DLD1 (cell line): ENCODE data around the gene SLC1A2.

Experiments used
- in situ Hi-C: cut with HindIII; loops from 2 replicates; pipeline ENCODE4 v1.10.0; 2017; ENCODE audit warnings: low sequenced_read_pairs

SLC1A2 gene

GRCh38 chr11:35414311-35414710, 5.0 kb downstream of the SLC1A2 start:
- in situ Hi-C loops = no loop called here

GRCh38 chr11:35413598-35413997, 5.8 kb downstream of the SLC1A2 start:
- in situ Hi-C loops = no loop called here

GRCh38 chr11:35412285-35412684, 7.1 kb downstream of the SLC1A2 start:
- in situ Hi-C loops = no loop called here

- in situ Hi-C loops = no loop called here
Observed at GRCh38 chr11:35407041-35407440, 12.3 kb downstream of the SLC1A2 start.

GRCh38 chr11:35404388-35404775, 15.0 kb downstream of the SLC1A2 start:
- in situ Hi-C loops = no loop called here

GRCh38 chr11:35403765-35404387, 15.5 kb downstream of the SLC1A2 start:
- in situ Hi-C loops = no loop called here

- in situ Hi-C loops = no loop called here
Observed at GRCh38 chr11:35402751-35403660, 16.4 kb downstream of the SLC1A2 start.

- in situ Hi-C loops = no loop called here
Observed at GRCh38 chr11:35398881-35399280, 20.5 kb downstream of the SLC1A2 start.

- in situ Hi-C loops = no loop called here
Observed at GRCh38 chr11:35394941-35395340, 24.4 kb downstream of the SLC1A2 start.

GRCh38 chr11:35393098-35393497, 26.3 kb downstream of the SLC1A2 start:
- in situ Hi-C loops = no loop called here

GRCh38 chr11:35391922-35392688, 27.3 kb downstream of the SLC1A2 start:
- in situ Hi-C loops = no loop called here

- in situ Hi-C loops = no loop called here
Observed at GRCh38 chr11:35390737-35391682, 28.3 kb downstream of the SLC1A2 start.

GRCh38 chr11:35389897-35390465, 29.4 kb downstream of the SLC1A2 start:
- in situ Hi-C loops = no loop called here

GRCh38 chr11:35389112-35389511, 30.2 kb downstream of the SLC1A2 start:
- in situ Hi-C loops = no loop called here

GRCh38 chr11:35388061-35388460, 31.3 kb downstream of the SLC1A2 start:
- in situ Hi-C loops = no loop called here

- in situ Hi-C loops = no loop called here
Observed at GRCh38 chr11:35387111-35387982, 32.0 kb downstream of the SLC1A2 start.

GRCh38 chr11:35383953-35384352, 35.4 kb downstream of the SLC1A2 start:
- in situ Hi-C loops = no loop called here

- in situ Hi-C loops = no loop called here
Observed at GRCh38 chr11:35381709-35382322, 37.5 kb downstream of the SLC1A2 start.

- in situ Hi-C loops = no loop called here
Observed at GRCh38 chr11:35380603-35381002, 38.8 kb downstream of the SLC1A2 start.
